Smooth muscle cell (in vitro differentiated cells): ENCODE results near the gene SIGLEC14. TPM values are rescaled to one million over a fixed set of nuclear protein-coding genes. Genes with fewer than 3 reads are reported as not detected.

ENCODE experiments used
- DNase-seq: peaks from one replicate; lab custom pipeline; 2025; ENCODE audit not compliant: unreplicated experiment; lab: John Stamatoyannopoulos, UW
- H2AFZ ChIP-seq: fragments of 200-600 bp; sonication (generic); 2 replicates; pipeline ENCODE4 v1.6.0; 2016; ENCODE audit warnings: antibody characterized with exemption, low read depth, mild to moderate bottlenecking
- H3F3A ChIP-seq: fragments of 200-600 bp; sonication (generic); 2 replicates; pipeline ENCODE4 v1.6.0; 2017; ENCODE audit warnings: antibody characterized with exemption, low read depth
- H3K27ac ChIP-seq: fragments of 200-600 bp; sonication (generic); 2 replicates; pipeline ENCODE4 v1.5.1; 2016; ENCODE audit warnings: low read depth, mild to moderate bottlenecking
- H3K27me3 ChIP-seq: fragments of 200-600 bp; sonication (generic); 2 replicates; pipeline ENCODE4 v1.6.1; 2016; ENCODE audit warnings: low read depth, mild to moderate bottlenecking
- H3K36me3 ChIP-seq: fragments of 200-600 bp; sonication (generic); 2 replicates; pipeline ENCODE4 v1.5.1; 2016; ENCODE audit warnings: low read depth
- H3K4me1 ChIP-seq: fragments of 200-600 bp; sonication (generic); 2 replicates; pipeline ENCODE4 v1.5.1; 2016; ENCODE audit warnings: low read depth
- H3K4me2 ChIP-seq: fragments of 200-600 bp; sonication (generic); 2 replicates; pipeline ENCODE4 v1.6.0; 2016; ENCODE audit warnings: mild to moderate bottlenecking
- H3K4me3 ChIP-seq: fragments of 200-600 bp; sonication (generic); 2 replicates; pipeline ENCODE4 v1.5.1; 2016; ENCODE audit warnings: mild to moderate bottlenecking
- H3K79me2 ChIP-seq: fragments of 200-600 bp; sonication (generic); 2 replicates; pipeline ENCODE4 v1.6.0; 2016; ENCODE audit warnings: low read depth, mild to moderate bottlenecking
- H3K9ac ChIP-seq: fragments of 200-600 bp; sonication (generic); 2 replicates; pipeline ENCODE4 v1.6.0; 2016; ENCODE audit warnings: low read depth
- H3K9me3 ChIP-seq: fragments of 200-600 bp; sonication (generic); replicated peaks from 2 replicates; pipeline ENCODE4 v1.5.1; 2016; ENCODE audit warnings: low read depth
- H4K20me1 ChIP-seq: fragments of 200-600 bp; sonication (generic); 2 replicates; pipeline ENCODE4 v1.6.0; 2016; ENCODE audit warnings: low read depth
- CTCF ChIP-seq: fragments of 200-600 bp; sonication (generic); IDR thresholded peaks from 2 replicates; pipeline ENCODE4 v1.5.1; 2017; ENCODE audit warnings: borderline replicate concordance, mild to moderate bottlenecking, antibody characterized with exemption; ENCODE audit not compliant: insufficient read depth, poor library complexity, severe bottlenecking
- WGBS: methylation state at CpG from one replicate; pipeline ENCODE4 v1.1.7; 2016; ENCODE audit warnings: low lambda C conversion rate; 5-methylcytosine and 5-hydroxymethylcytosine counted together
- polyA plus RNA-seq: library from polyadenylated mRNA; unstranded; fragments of >200 nt; fragmentation: Nextera tagmentation; extraction: Ambion mirVana; gene quantifications from 2 replicates; pipeline ENCODE4 v1.2.1, GENCODE V29; 2016
- total RNA-seq: library from RNA; depleted of rRNA; stranded (reverse); fragments of >200 nt; gene quantifications from 2 replicates; pipeline ENCODE4 v1.2.3, GENCODE V29; 2014

Gene SIGLEC14
- total and polyA plus RNA-seq, 2 experiments from 2014 or later: not detected

- peaks cover 4% of the 10 kb centered on the region for H4K20me1 ChIP-seq
- peaks cover 12% of the 10 kb centered on the region for H3F3A ChIP-seq
- H3K27me3 ChIP-seq: no peaks in the 10 kb centered on the region
- H3K9me3 ChIP-seq: no peaks in the 10 kb centered on the region
- H3K9ac ChIP-seq: peak overlapping the region; percentile 12
- H3K4me3 ChIP-seq: no peak overlapping the region
- no peak for DNase-seq
- H2AFZ ChIP-seq: no peak overlapping the region
- H3K79me2 ChIP-seq: peaks cover 27% of the 10 kb centered on the region
- no peaks in the 10 kb centered on the region for H3K36me3 ChIP-seq
- no peak for TF ChIP-seq CTCF
- H3K27ac ChIP-seq: peak overlapping the region; percentile 96
- WGBS: 29% methylated on average over 2 of the region's 2 CpGs
- H3K4me2 ChIP-seq: peak overlapping the region; percentile 5
- H3K4me1 ChIP-seq: no peaks in the 10 kb centered on the region
These were observed 39.5 kb upstream of the SIGLEC14 start for GRCh38 chr19:51686171-51686570.

GRCh38 chr19:51681286-51681941 is 34.8 kb upstream of the SIGLEC14 start:
- Histone ChIP-seq H3K36me3 (no peaks in the 10 kb centered on the region), H3K4me3 (no peak overlapping the region), H4K20me1 (no peaks in the 10 kb centered on the region), H3K27ac (no peak overlapping the region), H3K9me3 (no peaks in the 10 kb centered on the region), H3K4me1 (no peaks in the 10 kb centered on the region), H3K4me2 (no peak overlapping the region), H3F3A (peaks cover 6% of the 10 kb centered on the region), H3K27me3 (no peaks in the 10 kb centered on the region), H3K9ac (no peak overlapping the region), H3K79me2 (no peaks in the 10 kb centered on the region), H2AFZ (no peak overlapping the region)
- TF ChIP-seq CTCF: no peak
- 78% methylated on average over 3 of the region's 3 CpGs for WGBS
- no peak for DNase-seq

- no peak for TF ChIP-seq CTCF
- H4K20me1 ChIP-seq: no peaks in the 10 kb centered on the region
- 90% methylated on average over 1 of the region's 1 CpG for WGBS
- H3K9ac ChIP-seq: no peak overlapping the region
- H3K27ac ChIP-seq: no peak overlapping the region
- DNase-seq: no peak
- H2AFZ ChIP-seq: no peak overlapping the region
- no peaks in the 10 kb centered on the region for H3K79me2 ChIP-seq
- no peak overlapping the region for H3K4me2 ChIP-seq
- H3K27me3 ChIP-seq: no peaks in the 10 kb centered on the region
- H3F3A ChIP-seq: no peaks in the 10 kb centered on the region
- H3K9me3 ChIP-seq: no peaks in the 10 kb centered on the region
- H3K36me3 ChIP-seq: no peaks in the 10 kb centered on the region
- H3K4me3 ChIP-seq: no peak overlapping the region
- no peaks in the 10 kb centered on the region for H3K4me1 ChIP-seq
These were observed 33.8 kb upstream of the SIGLEC14 start for GRCh38 chr19:51680474-51680873.

- no peak for TF ChIP-seq CTCF
- no peaks in the 10 kb centered on the region for H3K79me2 ChIP-seq
- no peaks in the 10 kb centered on the region for H3F3A ChIP-seq
- no peaks in the 10 kb centered on the region for H3K36me3 ChIP-seq
- H3K27ac ChIP-seq: no peak overlapping the region
- no peak overlapping the region for H3K4me2 ChIP-seq
- 72% methylated on average over 11 of the region's 11 CpGs for WGBS
- H3K4me3 ChIP-seq: no peak overlapping the region
- no peak overlapping the region for H3K9ac ChIP-seq
- H3K27me3 ChIP-seq: no peaks in the 10 kb centered on the region
- H3K9me3 ChIP-seq: no peaks in the 10 kb centered on the region
- no peaks in the 10 kb centered on the region for H4K20me1 ChIP-seq
- no peak overlapping the region for H2AFZ ChIP-seq
- H3K4me1 ChIP-seq: no peaks in the 10 kb centered on the region
- no peak for DNase-seq
These were observed 30.0 kb upstream of the SIGLEC14 start for GRCh38 chr19:51676566-51677083.
